Measurements from ENCODE around the gene SLC26A2. TPM values are rescaled to one million over a fixed set of nuclear protein-coding genes. Genes with fewer than 3 reads are reported as not detected.

The SLC26A2 gene
- total and polyA plus RNA-seq, 2 experiments from 2014 or later: 45.7 to 160 TPM

- peak overlapping the region; percentile 83 for H3K27ac ChIP-seq
- no peak overlapping the region for H2AFZ ChIP-seq
- peaks cover 17% of the 10 kb centered on the region for H3K4me1 ChIP-seq (ENCODE audit: insufficient read depth)
- H3K4me2 ChIP-seq: peak overlapping the region; percentile 59
- no peaks in the 10 kb centered on the region for H3K36me3 ChIP-seq (replicated peaks; ENCODE audit: insufficient read depth, low read depth)
- no peaks in the 10 kb centered on the region for H3K9me2 ChIP-seq (replicated peaks; ENCODE audit: insufficient read depth)
- TF ChIP-seq EZH2 (IDR thresholded peaks at IDR 0.05; ENCODE audit: borderline replicate concordance): no peak
- TF ChIP-seq EZH2phosphoT487 (IDR thresholded peaks at IDR 0.05; ENCODE audit: low read depth, severe bottlenecking, unreplicated experiment): no peak
- TF ChIP-seq CTCF (IDR thresholded peaks at IDR 0.05; ENCODE audit: poor library complexity): no peak
- no peaks in the 10 kb centered on the region for H4K20me1 ChIP-seq (ENCODE audit: insufficient read depth, poor library complexity, severe bottlenecking)
- H3K79me2 ChIP-seq: peaks cover 18% of the 10 kb centered on the region
- no peak for DNase-seq (ENCODE audit: low spot score)
- no peaks in the 10 kb centered on the region for H3K27me3 ChIP-seq
- 65% methylated on average over 6 of the region's 6 CpGs for WGBS (ENCODE audit: low lambda C conversion rate, missing lambda C conversion rate)
- H3K4me3 ChIP-seq: no peak overlapping the region
- H3K9me3 ChIP-seq (ENCODE audit: low read depth): no peaks in the 10 kb centered on the region
Measured at GRCh38 chr5:149996205-149996890, 35.8 kb downstream of the SLC26A2 start.

- Histone ChIP-seq H3K79me2 (peaks cover 36% of the 10 kb centered on the region), H2AFZ (no peak overlapping the region)
Measured at GRCh38 chr5:149998281-149998680, 37.7 kb downstream of the SLC26A2 start.

GRCh38 chr5:149999359-149999758 lies 38.8 kb downstream of the SLC26A2 start:
- peak overlapping the region; percentile 97 for H3K4me2 ChIP-seq
- H3K4me1 ChIP-seq (ENCODE audit: insufficient read depth): peaks cover 22% of the 10 kb centered on the region
- no peak overlapping the region for H3K4me3 ChIP-seq
- WGBS (ENCODE audit: low lambda C conversion rate, missing lambda C conversion rate): 95% methylated on average over 3 of the region's 3 CpGs
- no peak for DNase-seq (ENCODE audit: low spot score)
- H3K9me3 ChIP-seq (ENCODE audit: low read depth): no peaks in the 10 kb centered on the region
- H3K27ac ChIP-seq: peak overlapping the region; percentile 93
- H3K79me2 ChIP-seq: peaks cover 47% of the 10 kb centered on the region
- H3K27me3 ChIP-seq: no peaks in the 10 kb centered on the region
- peaks cover 23% of the 10 kb centered on the region for H4K20me1 ChIP-seq (ENCODE audit: insufficient read depth, poor library complexity, severe bottlenecking)
- H3K9me2 ChIP-seq (replicated peaks; ENCODE audit: insufficient read depth): no peaks in the 10 kb centered on the region
- TF ChIP-seq EZH2phosphoT487 (IDR thresholded peaks at IDR 0.05; ENCODE audit: low read depth, severe bottlenecking, unreplicated experiment) (no peak), EZH2 (IDR thresholded peaks at IDR 0.05; ENCODE audit: borderline replicate concordance) (no peak), CTCF (IDR thresholded peaks at IDR 0.05; ENCODE audit: poor library complexity) (no peak)
- H2AFZ ChIP-seq: no peak overlapping the region
- H3K36me3 ChIP-seq (replicated peaks; ENCODE audit: insufficient read depth, low read depth): no peaks in the 10 kb centered on the region

More at GRCh38 chr5:149998281-149998680, 37.7 kb downstream of the SLC26A2 start:
- peaks cover 15% of the 10 kb centered on the region for H4K20me1 ChIP-seq (ENCODE audit: insufficient read depth, poor library complexity, severe bottlenecking)
- H3K4me1 ChIP-seq (ENCODE audit: insufficient read depth): peaks cover 22% of the 10 kb centered on the region
- no peaks in the 10 kb centered on the region for H3K9me2 ChIP-seq (replicated peaks; ENCODE audit: insufficient read depth)
- no peak for DNase-seq (ENCODE audit: low spot score)
- H3K36me3 ChIP-seq (replicated peaks; ENCODE audit: insufficient read depth, low read depth): no peaks in the 10 kb centered on the region
- no peak for TF ChIP-seq EZH2 (IDR thresholded peaks at IDR 0.05; ENCODE audit: borderline replicate concordance)
- TF ChIP-seq CTCF (IDR thresholded peaks at IDR 0.05; ENCODE audit: poor library complexity): no peak
- no peak for TF ChIP-seq EZH2phosphoT487 (IDR thresholded peaks at IDR 0.05; ENCODE audit: low read depth, severe bottlenecking, unreplicated experiment)
- H3K4me3 ChIP-seq: no peak overlapping the region
- H3K27ac ChIP-seq: no peak overlapping the region
- no peaks in the 10 kb centered on the region for H3K9me3 ChIP-seq (ENCODE audit: low read depth)
- WGBS (ENCODE audit: low lambda C conversion rate, missing lambda C conversion rate): 93% methylated on average over 3 of the region's 3 CpGs
- no peak overlapping the region for H3K4me2 ChIP-seq
- no peaks in the 10 kb centered on the region for H3K27me3 ChIP-seq
